H1 (cell line): ENCODE data around the gene CFAP54. TPM values are rescaled to one million over a fixed set of nuclear protein-coding genes. Genes with fewer than 3 reads are reported as not detected.

Experiments used
- SP2 ChIP-seq: IDR thresholded peaks from 2 replicates; pipeline ENCODE4 v1.6.1; 2012; ENCODE audit warnings: mild to moderate bottlenecking, low read length, inconsistent platforms
- polyA plus RNA-seq, 7 experiments: library from polyadenylated mRNA; depleted of rRNA in 3 of 7; stranded (reverse) in 5 of 7; unstranded in 2 of 7; fragments of >200 nt in 5 of 7; fragments of 200-250 nt in 2 of 7; gene quantifications; 1 replicate in 5 of 7; 2 replicates in 1 of 7; 4 replicates in 1 of 7; pipeline versions ENCODE4 v1.2.1 to v1.2.3, GENCODE V29; 2011 to 2013; ENCODE audit warnings: missing spikeins in 2 of 7, mixed read lengths in 2 of 7
- total RNA-seq: library from RNA; stranded (reverse); fragmentation: NEBNext Ultra II Directional; extraction: Animal tissue kit (Norgen Biotek cat#: 25700); gene quantifications from 2 replicates; pipeline ENCODE4 v1.2.1, GENCODE V29; 2021

CFAP54 gene
- total and polyA plus RNA-seq, 2 of the 8 experiments (the other 6 are each of a cell fraction or from before 2014, with no cell fraction given), result 0.17 to 0.33 TPM

- TF ChIP-seq SP2, result no peak
These were observed 24.3 kb downstream of the CFAP54 start (continued) for GRCh38 chr12:96513681-96514080.
